HepG2 (cell line): ENCODE data around the gene HCFC1R1. TPM values are rescaled to one million over a fixed set of nuclear protein-coding genes. Genes with fewer than 3 reads are reported as not detected.

ENCODE experiments used
- ELF4 ChIP-seq: sonication (generic); formaldehyde crosslinking; IDR thresholded peaks from 2 replicates; pipeline ENCODE4 v1.5.0; 2020; ENCODE audit warnings: missing genetic modification reagents, mild to moderate bottlenecking, moderate library complexity, borderline replicate concordance
- ETV6 ChIP-seq: sonication (generic); formaldehyde crosslinking; conservative IDR thresholded peaks from 2 replicates; pipeline ENCODE4 v1.4.0; 2020; ENCODE audit warnings: missing genetic modification reagents
- KLF11 ChIP-seq: IDR thresholded peaks from 2 replicates; pipeline ENCODE4 v1.6.1; 2016; ENCODE audit warnings: missing compliant biosample characterization
- MIER3 ChIP-seq: IDR thresholded peaks from 2 replicates; pipeline ENCODE4 v1.6.1; 2016; ENCODE audit warnings: missing compliant biosample characterization, borderline replicate concordance
- NFRKB ChIP-seq: fragments of 450-650 bp; IDR thresholded peaks from 2 replicates; pipeline ENCODE4 v1.6.1; 2017
- PBX2 ChIP-seq: IDR thresholded peaks from 2 replicates; pipeline ENCODE4 v1.6.1; 2016; ENCODE audit warnings: control low read depth
- PITX1 ChIP-seq: sonication (generic); formaldehyde crosslinking; IDR thresholded peaks from 2 replicates; pipeline ENCODE4 v1.5.1; 2020; ENCODE audit warnings: mild to moderate bottlenecking, missing genetic modification reagents
- RBM22 ChIP-seq: fragments of 200-400 bp; formaldehyde crosslinking; optimal IDR thresholded peaks from 2 replicates; pipeline ENCODE3; 2017; ENCODE audit warnings: mild to moderate bottlenecking, low read length, moderate library complexity
- RFXANK ChIP-seq: IDR thresholded peaks from 2 replicates; pipeline ENCODE4 v1.6.1; 2016
- SALL1 ChIP-seq: sonication (generic); formaldehyde crosslinking; IDR thresholded peaks from 2 replicates; pipeline ENCODE4 v1.8.0; 2022; ENCODE audit warnings: mild to moderate bottlenecking, missing genetic modification reagents
- SAP130 ChIP-seq: IDR thresholded peaks from 2 replicates; pipeline ENCODE4 v1.6.1; 2016; ENCODE audit warnings: low read depth
- SMYD3 ChIP-seq: sonication (generic); formaldehyde crosslinking; IDR thresholded peaks from 2 replicates; pipeline ENCODE4 v1.8.1; 2023; ENCODE audit warnings: mild to moderate bottlenecking, missing genetic modification reagents
- SP2 ChIP-seq: sonication (generic); formaldehyde crosslinking; IDR thresholded peaks from 2 replicates; pipeline ENCODE4 v1.5.1; 2020; ENCODE audit warnings: mild to moderate bottlenecking, missing genetic modification reagents
- ZEB1 ChIP-seq: IDR thresholded peaks from 2 replicates; pipeline ENCODE4 v1.6.1; 2012; ENCODE audit warnings: mild to moderate bottlenecking, low read depth, inconsistent platforms; ENCODE audit not compliant: insufficient replicate concordance
- ZIK1 ChIP-seq: sonication (generic); formaldehyde crosslinking; IDR thresholded peaks from 2 replicates; pipeline ENCODE4 v1.5.0; 2020; ENCODE audit warnings: mild to moderate bottlenecking, low read depth, missing genetic modification reagents, borderline replicate concordance
- ZNF280D ChIP-seq: sonication (generic); formaldehyde crosslinking; IDR thresholded peaks from 2 replicates; pipeline ENCODE4 v1.5.1; 2020; ENCODE audit warnings: mild to moderate bottlenecking, missing genetic modification reagents
- ZNF530 ChIP-seq: sonication (generic); formaldehyde crosslinking; IDR thresholded peaks from 2 replicates; pipeline ENCODE4 v1.5.0; 2020; ENCODE audit warnings: low read depth, mild to moderate bottlenecking, missing genetic modification reagents
- ZNF577 ChIP-seq: sonication (generic); formaldehyde crosslinking; IDR thresholded peaks from 2 replicates; pipeline ENCODE4 v1.4.0; 2020; ENCODE audit warnings: mild to moderate bottlenecking, low read depth, missing genetic modification reagents, borderline replicate concordance
- ZNF644 ChIP-seq: IDR thresholded peaks from 2 replicates; pipeline ENCODE4 v1.6.1; 2016; ENCODE audit warnings: low read depth
- ZNF770 ChIP-seq: sonication (generic); formaldehyde crosslinking; IDR thresholded peaks from 2 replicates; pipeline ENCODE4 v1.5.0; 2020; ENCODE audit warnings: mild to moderate bottlenecking, missing genetic modification reagents
- ZNF780A ChIP-seq: sonication (generic); formaldehyde crosslinking; IDR thresholded peaks from 2 replicates; pipeline ENCODE4 v1.8.0; 2022; ENCODE audit warnings: mild to moderate bottlenecking, missing genetic modification reagents, moderate library complexity
- ZNF792 ChIP-seq: IDR thresholded peaks from 2 replicates; pipeline ENCODE4 v1.6.1; 2016
- ZSCAN21 ChIP-seq: sonication (generic); formaldehyde crosslinking; IDR thresholded peaks from 2 replicates; pipeline ENCODE4 v1.8.0; 2022; ENCODE audit warnings: mild to moderate bottlenecking, missing genetic modification reagents, moderate library complexity, borderline replicate concordance
- ZSCAN5A ChIP-seq: sonication (generic); formaldehyde crosslinking; IDR thresholded peaks from 2 replicates; pipeline ENCODE4 v1.8.0; 2022; ENCODE audit warnings: mild to moderate bottlenecking, missing genetic modification reagents, borderline replicate concordance
- polyA plus RNA-seq, 8 experiments: library from polyadenylated mRNA; depleted of rRNA in 3 of 8; stranded (reverse) in 7 of 8; unstranded in 1 of 8; fragments of >200 nt; fragmentation: Illumina TruSeq in 4 of 8; extraction: Trizol in 4 of 8; gene quantifications; 2 replicates each; pipeline versions ENCODE4 v1.2.1 to v1.2.3, GENCODE V29; 2011 to 2016; ENCODE audit warnings: low read depth in 4 of 8, missing spikeins in 1 of 8, mixed read lengths in 1 of 8; ENCODE audit not compliant: insufficient read depth in 1 of 8
- total RNA-seq, 5 experiments: library from RNA; depleted of rRNA; stranded (reverse); fragments of >200 nt; fragmentation: Illumina TruSeq; extraction: Trizol; gene quantifications; 2 replicates each; pipeline ENCODE4 v1.2.3, GENCODE V29; 2016; ENCODE audit warnings: low read depth in 1 of 5

HCFC1R1 gene
- total and polyA plus RNA-seq, 2 of the 13 experiments (the other 11 are each of a cell fraction or from before 2014, with no cell fraction given): 13.8 to 16.1 TPM

GRCh38 chr16:2980227-2981176, 43.2 kb downstream of the HCFC1R1 start, which contains the start of gene PKMYT1 (continued):
- TF ChIP-seq SALL1 (CRISPR knock-in tag) (peak; percentile 87), ZNF780A (no peak), ZNF792 (CRISPR knock-in tag) (no peak), SMYD3 (CRISPR knock-in tag) (no peak), PBX2 (CRISPR knock-in tag) (no peak), SP2 (no peak), MIER3 (CRISPR knock-in tag) (no peak), RFXANK (no peak), ZIK1 (CRISPR knock-in tag) (no peak), ELF4 (CRISPR knock-in tag) (peak; percentile 69; the same call in 1 of the 2 replicates), ZNF280D (CRISPR knock-in tag) (no peak; the same call in 1 of the 2 replicates), RBM22 (peak; percentile 66), PITX1 (CRISPR knock-in tag) (no peak), ZEB1 (no peak), ZNF577 (CRISPR knock-in tag) (no peak), ETV6 (no peak), KLF11 (CRISPR knock-in tag) (no peak; the same call in 1 of the 2 replicates), ZSCAN5A (CRISPR knock-in tag) (no peak), ZNF530 (CRISPR knock-in tag) (no peak), ZNF644 (no peak), ZNF770 (CRISPR knock-in tag) (peak; percentile 63), ZSCAN21 (CRISPR knock-in tag) (no peak), NFRKB (no peak), SAP130 (CRISPR knock-in tag) (peak; percentile 85; the same call in 1 of the 2 replicates)
